HG03432 (cell line): ENCODE measurements around the gene RACGAP1.

Experiments
- ATAC-seq: cut with Tn5 transposase; IDR thresholded peaks from one replicate; pipeline ENCODE4 v1.9.1; 2021; ENCODE audit warnings: mild to moderate bottlenecking, moderate library complexity; ENCODE audit not compliant: unreplicated experiment

Gene RACGAP1

DNA sequence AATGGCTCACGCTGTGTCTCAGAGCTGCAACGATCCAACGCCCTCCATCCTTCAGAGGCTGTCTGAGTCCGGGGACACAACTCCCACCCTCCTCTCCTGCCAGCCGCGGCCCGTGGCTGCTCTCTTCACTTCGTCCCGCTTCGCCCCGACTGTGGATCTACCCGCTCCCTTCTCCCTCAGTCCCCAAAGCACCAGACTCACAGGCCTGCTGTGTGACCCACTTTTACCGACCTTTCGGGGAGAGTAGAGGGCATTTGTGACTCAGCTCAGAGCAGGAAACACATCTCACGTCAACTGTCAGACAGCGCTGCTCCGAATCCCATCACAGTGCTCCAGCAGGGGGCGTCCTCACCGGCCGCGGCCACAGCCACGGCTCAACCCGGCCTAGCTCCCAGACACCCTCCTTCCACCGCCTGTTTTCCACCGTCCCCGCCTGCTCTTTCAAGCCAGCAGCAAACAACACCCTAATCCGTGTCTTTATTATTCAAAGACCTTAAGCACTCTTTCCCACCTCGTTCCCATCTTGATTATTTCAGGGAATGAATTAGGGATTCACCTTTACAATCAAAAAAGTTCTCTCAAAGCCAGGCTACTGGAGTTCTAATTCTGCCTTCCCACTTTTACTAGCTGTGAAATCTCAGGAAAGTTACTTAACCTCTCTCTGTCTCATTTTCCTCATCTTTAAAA, 79.8 kb downstream of the RACGAP1 start:
- peak; percentile 82 for ATAC-seq

DNA sequence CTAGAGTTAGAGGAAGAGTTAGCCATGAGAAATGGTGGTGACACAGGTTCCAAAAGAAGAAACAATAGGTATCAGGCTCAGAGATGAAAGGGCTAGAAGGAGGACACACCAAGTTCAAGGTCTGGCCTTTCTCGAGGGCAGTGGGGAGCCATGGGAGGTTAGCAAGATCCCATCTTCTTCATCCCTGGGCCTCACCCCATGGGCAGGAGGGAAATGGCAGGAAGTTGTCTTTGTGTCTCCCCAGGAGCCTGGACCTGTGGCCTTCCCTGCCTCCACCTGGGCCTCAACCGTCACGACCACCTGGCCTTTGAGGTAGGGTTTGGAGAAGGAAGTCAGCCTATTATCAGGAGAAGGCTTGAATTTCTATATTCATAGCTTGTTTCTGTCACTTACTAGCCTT, 80.6 kb downstream of the RACGAP1 start:
- no peak for ATAC-seq

DNA sequence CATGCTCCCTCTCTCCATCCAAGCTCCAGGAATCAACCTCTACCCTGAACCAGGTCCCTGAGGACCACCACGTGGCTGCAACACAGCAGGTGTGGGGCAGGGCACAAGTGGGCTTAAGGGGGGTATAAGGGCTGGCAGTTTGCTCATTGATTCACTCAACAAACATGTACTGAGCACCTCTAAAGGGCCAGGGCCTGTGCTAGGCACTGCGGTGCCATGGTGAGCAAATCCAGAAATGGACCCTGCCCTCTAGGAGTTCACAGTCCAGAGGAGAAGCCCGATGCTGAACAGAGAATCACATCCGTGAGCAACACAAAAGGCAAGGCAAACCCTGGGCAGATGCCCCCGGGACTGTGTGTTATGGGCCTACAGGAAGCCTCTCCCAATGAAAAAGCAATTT, 81.2 kb downstream of the RACGAP1 start:
- no peak for ATAC-seq

DNA sequence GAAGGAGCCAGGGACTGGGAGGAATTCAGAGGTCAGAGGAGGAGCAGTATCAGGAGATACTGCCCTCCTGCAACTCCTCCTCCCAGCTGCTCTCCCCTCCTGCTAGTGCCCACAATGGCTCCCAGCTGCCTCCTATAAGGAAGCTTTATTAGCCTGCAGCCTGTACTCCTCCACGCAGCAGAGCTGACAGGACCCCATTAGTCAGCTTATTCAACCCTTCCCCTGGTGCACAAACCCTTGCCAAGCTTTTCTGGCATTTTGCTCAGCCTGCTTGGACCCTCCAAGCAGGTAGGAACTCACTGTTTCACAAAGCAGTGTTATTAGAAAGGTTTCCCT, 81.7 kb downstream of the RACGAP1 start:
- no peak for ATAC-seq

DNA sequence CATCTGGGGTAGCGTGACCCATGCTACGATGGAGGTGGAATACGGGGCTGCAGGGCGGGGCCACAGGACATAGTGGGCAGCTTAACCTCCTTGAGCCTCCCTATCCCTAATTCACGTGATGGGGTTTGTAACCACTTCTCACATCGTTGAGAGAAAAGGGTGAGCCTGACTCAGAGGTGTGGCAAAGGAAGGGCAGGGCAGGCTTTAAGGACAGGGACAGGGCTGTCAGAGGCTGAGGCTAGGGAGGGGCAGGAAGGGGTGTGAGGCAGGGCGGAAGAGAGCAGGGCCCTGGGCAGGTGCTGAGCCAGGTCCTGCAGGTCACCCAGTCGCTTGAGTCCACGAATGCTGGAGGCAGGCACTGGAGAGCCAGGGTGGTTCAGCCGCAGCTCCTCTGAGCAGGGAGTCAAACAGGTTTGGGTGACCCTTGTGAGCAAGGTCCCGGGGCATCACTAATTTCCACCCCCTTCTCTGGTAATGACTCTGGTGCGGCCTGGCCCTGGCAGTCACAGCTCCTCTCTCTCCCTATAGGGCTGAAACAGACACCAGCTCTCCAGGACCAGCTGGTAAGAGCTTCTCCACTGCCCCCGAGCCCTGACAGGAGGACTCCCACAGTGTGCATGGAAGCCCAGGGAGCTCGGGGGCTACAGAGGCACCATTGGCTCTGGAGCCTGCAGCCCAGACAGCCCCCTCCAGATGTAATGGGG, 82.2 kb downstream of the RACGAP1 start:
- no peak for ATAC-seq

DNA sequence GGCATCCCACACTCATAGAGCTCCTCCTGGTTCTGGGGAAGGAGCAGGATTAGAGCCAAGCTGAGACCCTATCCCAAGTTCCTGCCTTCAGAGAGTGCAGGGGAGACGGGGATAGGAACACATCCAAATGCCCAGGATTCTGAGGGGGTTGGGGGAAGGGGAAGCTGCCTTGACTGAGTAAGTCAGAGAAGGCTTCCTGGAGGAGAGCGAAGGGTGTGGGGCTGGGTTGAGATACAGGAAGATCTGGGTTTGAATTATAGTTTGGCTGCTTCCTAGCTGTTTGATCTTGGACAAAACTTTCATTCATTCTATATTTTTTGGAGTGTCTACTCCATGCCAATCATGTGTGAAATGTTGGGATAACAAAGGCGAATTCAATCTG, 82.8 kb downstream of the RACGAP1 start:
- ATAC-seq = no peak

DNA sequence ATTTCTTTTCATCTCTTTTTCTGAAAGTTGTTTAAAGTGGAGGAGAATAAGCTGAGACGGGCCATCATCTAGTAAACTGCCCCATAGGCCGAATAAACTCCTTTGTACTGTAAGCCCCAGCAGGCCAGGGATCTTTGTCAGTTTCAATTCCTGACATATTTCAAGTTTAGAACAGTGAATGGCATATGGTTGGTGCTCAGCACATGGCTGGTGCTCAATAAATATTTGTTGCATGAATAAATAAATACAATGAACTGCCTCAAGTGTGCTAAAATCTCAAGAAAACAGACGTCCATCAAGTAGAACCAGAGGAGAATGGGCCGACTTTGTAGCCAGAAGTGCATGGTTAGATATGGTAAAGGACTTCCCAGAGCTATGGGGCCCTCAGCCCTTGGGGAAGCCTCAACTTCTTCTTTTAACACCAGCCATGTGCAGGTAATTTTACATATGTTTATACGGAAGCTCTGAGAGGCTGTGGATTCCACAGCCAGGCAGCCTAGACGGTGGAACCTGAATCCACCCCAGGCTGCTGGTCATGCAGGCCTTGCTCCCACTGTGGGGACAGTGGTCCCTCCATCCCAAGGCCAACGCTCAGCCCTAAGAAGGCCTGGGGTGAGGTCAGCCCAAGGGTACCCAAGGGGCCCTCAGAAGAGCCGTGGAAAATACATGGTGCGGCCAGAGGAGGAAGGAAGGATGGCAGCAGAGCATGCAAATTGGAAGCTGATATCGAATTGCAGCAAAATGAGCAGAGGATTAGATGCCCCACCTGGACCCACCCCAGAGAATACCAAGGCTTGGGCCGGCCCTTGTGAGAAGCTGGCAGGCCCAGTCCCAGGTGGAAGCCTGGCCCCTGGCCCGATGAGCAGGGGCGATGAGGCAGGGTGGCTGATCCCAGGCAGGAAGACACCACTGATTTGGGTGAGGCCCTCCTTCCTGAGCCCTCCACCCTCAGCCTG, 83.5 kb downstream of the RACGAP1 start:
- no peak for ATAC-seq

DNA sequence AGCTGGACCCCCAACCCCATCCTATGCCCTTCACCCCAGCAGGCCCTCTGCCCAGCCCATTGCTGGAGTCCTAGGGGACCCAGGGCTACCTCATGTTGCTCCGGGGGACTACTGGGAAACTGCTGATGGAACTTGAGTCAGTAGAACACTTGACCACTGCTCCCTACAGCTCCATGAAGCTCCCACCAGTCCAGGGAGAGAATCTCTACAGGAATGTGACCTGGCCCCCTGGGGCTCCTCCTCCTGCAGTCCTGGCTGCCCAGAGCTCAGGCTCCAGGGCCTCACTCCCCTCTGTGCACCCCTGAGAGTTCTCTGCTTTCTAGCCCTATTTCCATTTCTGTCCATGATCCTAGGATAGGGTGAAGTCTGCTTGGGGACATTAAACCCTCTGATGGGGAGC, 85.6 kb downstream of the RACGAP1 start:
- no peak for ATAC-seq

DNA sequence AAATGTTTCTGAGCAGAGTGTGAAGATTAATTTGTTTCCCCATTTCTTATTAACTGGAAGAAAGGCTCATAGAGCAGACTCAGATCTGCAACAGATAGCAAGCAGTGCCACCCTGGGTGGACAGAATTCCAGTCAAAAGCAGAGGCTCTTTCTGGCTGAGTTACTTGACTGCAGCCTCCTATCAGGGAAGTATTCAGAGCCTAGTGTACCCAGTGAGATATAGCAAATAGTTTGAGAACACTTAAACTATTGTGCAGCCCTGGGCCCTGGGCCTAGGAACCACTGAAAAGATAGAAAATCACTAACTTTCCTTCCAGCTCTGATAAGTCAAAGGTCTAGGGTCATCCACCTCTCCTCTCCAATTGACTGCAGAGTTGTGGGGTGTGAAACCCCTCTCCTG, 86.0 kb downstream of the RACGAP1 start:
- no peak for ATAC-seq
